Measurements from ENCODE around the gene TBC1D3B. TPM values are rescaled to one million over a fixed set of nuclear protein-coding genes. Genes with fewer than 3 reads are reported as not detected.

The TBC1D3B gene
- total and polyA plus RNA-seq, 10 of the 15 experiments (the other 5 are each of a cell fraction or from before 2014, with no cell fraction given) = 0.67 to 8.5 (median 1.7) TPM; not detected in 2

GRCh38 chr17:36120221-36120620 is 56.2 kb downstream of the TBC1D3B start:
- Histone ChIP-seq H3K79me2 (ENCODE audit: control insufficient read depth, insufficient read depth, low read length) (no peaks in the 10 kb centered on the region), H2AFZ (ENCODE audit: control insufficient read depth, low read depth, low read length) (no peak overlapping the region), H3K9ac (ENCODE audit: control insufficient read depth, insufficient read depth, low read length) (no peak overlapping the region), H3K9me3 (replicated peaks; ENCODE audit: control insufficient read depth, insufficient read depth, low read length) (peaks cover 5% of the 10 kb centered on the region), H3K36me3 (ENCODE audit: control insufficient read depth in 2 of 2, insufficient read depth in 2 of 2, low read length in 1 of 2) (no peaks in the 10 kb centered on the region), H4K20me1 (ENCODE audit: control insufficient read depth, insufficient read depth) (no peaks in the 10 kb centered on the region), H3K4me2 (ENCODE audit: control insufficient read depth, insufficient read depth) (no peak overlapping the region), H3K4me3 (no peak overlapping the region), H3K4me1 (ENCODE audit: control insufficient read depth, insufficient read depth, low read length) (peaks cover 18% of the 10 kb centered on the region), H3K27ac (ENCODE audit: control insufficient read depth, insufficient read depth) (no peak overlapping the region), H3K27me3 (replicated peaks in 1 of 2; ENCODE audit: control insufficient read depth in 2 of 2, insufficient read depth in 2 of 2, low read length in 1 of 2) (no peaks in the 10 kb centered on the region)
- no peak for FAIRE-seq
- SMC1A ChIA-PET (ENCODE audit: uncharacterized antibody, unreplicated experiment) = interaction anchor here (0.6 to 9.0 kb wide), 7 partner anchors 9 to 151 kb away, joined by 3 to 128 read pairs (median 9); partner anchors contain the start of gene CCL3
- no TSS peak for BruUV-seq (replicated peaks)
- 47% methylated on average over 3 of the region's 3 CpGs for WGBS (ENCODE audit: insufficient coverage, insufficient replicate concordance, low lambda C conversion rate, missing lambda C conversion rate)
- POLR2A ChIA-PET = interaction anchor here (1.2 to 1.6 kb wide), 3 partner anchors 8 to 17 kb away, joined by 3 to 6 read pairs (median 5); partner anchors contain the start of gene CCL4
- no peak for ATAC-seq
- no peak for DNase-seq (ENCODE audit: low read depth, low spot score)
- in situ Hi-C loops (cut with MboI) (no loop called here), intact Hi-C loops (cut with micrococcal nuclease; ENCODE audit: unreplicated experiment) (no loop called here)
- CTCF ChIA-PET = interaction anchor here (1.1 to 4.9 kb wide), 5 partner anchors 11 to 151 kb away, joined by 3 to 36 read pairs (median 9); partner anchors contain the start of gene CCL3
- TF ChIP-seq STAT3 (IDR thresholded peaks at IDR 0.05; ENCODE audit: low read depth, low read length) (no peak), ZNF592 (IDR thresholded peaks at IDR 0.05) (no peak), MEF2B (IDR thresholded peaks at IDR 0.05; ENCODE audit: partially characterized antibody, poor library complexity, severe bottlenecking) (no peak), ZNF207 (IDR thresholded peaks at IDR 0.05; ENCODE audit: borderline replicate concordance) (no peak), EZH2 (IDR thresholded peaks at IDR 0.05; ENCODE audit: borderline replicate concordance, control insufficient read depth, low read depth, low read length) (no peak), PAX8 (IDR thresholded peaks at IDR 0.05) (no peak), CEBPB (IDR thresholded peaks at IDR 0.05; ENCODE audit: borderline replicate concordance in 1 of 2, low read depth in 2 of 2, low read length in 2 of 2) (no peak), SMAD5 (IDR thresholded peaks at IDR 0.05; ENCODE audit: low read depth) (no peak), EP300 (IDR thresholded peaks at IDR 0.05; ENCODE audit: borderline replicate concordance in 1 of 2, control insufficient read depth in 1 of 2, low read depth in 2 of 2, low read length in 2 of 2) (no peak), ZNF217 (IDR thresholded peaks at IDR 0.05) (no peak), SKIL (IDR thresholded peaks at IDR 0.05; ENCODE audit: low read depth, poor library complexity, severe bottlenecking) (no peak), MAX (IDR thresholded peaks at IDR 0.05; ENCODE audit: low read depth, low read length) (no peak), IKZF2 (IDR thresholded peaks at IDR 0.05) (no peak), MYB (IDR thresholded peaks at IDR 0.05; ENCODE audit: borderline replicate concordance, low read depth, low read length) (no peak), BHLHE40 (IDR thresholded peaks at IDR 0.05; ENCODE audit: borderline replicate concordance in 1 of 2, low read depth in 2 of 2, low read length in 1 of 2) (no peak), ZBED1 (IDR thresholded peaks at IDR 0.05; ENCODE audit: borderline replicate concordance) (no peak), SRF (IDR thresholded peaks at IDR 0.05; ENCODE audit: low read depth in 2 of 2, low read length in 2 of 2) (no peak), SMAD1 (IDR thresholded peaks at IDR 0.05; ENCODE audit: low read depth, partially characterized antibody) (no peak)
- RAD21 ChIA-PET (ENCODE audit: unreplicated experiment) = interaction anchor here (2.5 to 4.3 kb wide), 4 partner anchors 8 to 31 kb away, joined by 19 to 36 read pairs (median 28); partner anchors contain the start of gene CCL3
